Astrocyte of the spinal cord (primary cell): ENCODE results near the gene NADK2.

Experiments
- DNase-seq: peaks from one replicate; pipeline ENCODE4 v3.0.0; 2011; ENCODE audit warnings: low read depth, low spot score
- H3K4me3 ChIP-seq: 2 replicates; pipeline ENCODE4 v1.5.1; 2011; ENCODE audit warnings: low read depth, mild to moderate bottlenecking, low read length, moderate library complexity
- CTCF ChIP-seq: IDR thresholded peaks from 2 replicates; pipeline ENCODE4 v1.5.1; 2012; ENCODE audit warnings: low read depth, mild to moderate bottlenecking, low read length, inconsistent platforms
- in situ Hi-C: cut with HindIII; loops from 2 replicates; pipeline ENCODE4 v1.10.0; 2017; ENCODE audit warnings: low sequenced_read_pairs

NADK2 gene

GRCh38 chr5:36276864-36277263 lies 35.1 kb upstream of the NADK2 start:
- no peak for TF ChIP-seq CTCF
- H3K4me3 ChIP-seq, result no peak overlapping the region
- in situ Hi-C loops, result no loop called here
- DNase-seq, result no peak

GRCh38 chr5:36273809-36274526 lies 32.2 kb upstream of the NADK2 start:
- H3K4me3 ChIP-seq, result no peak overlapping the region
- TF ChIP-seq CTCF, result no peak
- in situ Hi-C loops, result no loop called here
- no peak for DNase-seq

DNA sequence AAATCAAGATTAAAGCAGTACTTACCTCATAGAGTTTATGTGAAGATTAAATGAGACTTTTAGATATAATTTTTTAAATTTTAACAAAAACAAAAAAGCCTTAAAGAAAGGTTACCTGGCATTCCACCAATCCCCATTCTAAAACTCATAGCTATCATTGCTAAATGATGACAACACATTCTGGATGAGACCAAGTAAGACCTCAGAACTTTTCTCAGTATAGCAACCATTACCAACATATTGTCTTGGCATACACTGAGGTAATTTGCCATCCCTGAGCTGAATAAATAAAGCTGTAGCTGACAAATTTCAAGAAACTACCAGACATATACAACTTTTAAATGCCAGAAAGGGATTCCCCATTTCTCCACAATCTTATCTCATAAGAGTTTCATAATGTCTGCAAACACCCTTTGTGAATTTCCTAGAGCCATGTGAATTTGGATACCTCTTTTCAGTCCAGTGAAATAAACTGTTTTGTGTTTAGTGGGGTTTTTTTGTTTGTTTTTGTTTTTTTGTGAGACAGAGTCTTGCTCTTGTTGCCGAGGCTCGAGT lies 30.5 kb upstream of the NADK2 start:
- no peak overlapping the region for H3K4me3 ChIP-seq
- in situ Hi-C loops, result no loop called here
- TF ChIP-seq CTCF, result no peak
- no peak for DNase-seq

GRCh38 chr5:36270876-36271575 lies 29.3 kb upstream of the NADK2 start:
- in situ Hi-C loops, result no loop called here
- no peak overlapping the region for H3K4me3 ChIP-seq
- no peak for TF ChIP-seq CTCF
- no peak for DNase-seq

- H3K4me3 ChIP-seq, result no peak overlapping the region
- no peak for TF ChIP-seq CTCF
- no peak for DNase-seq
- in situ Hi-C loops, result no loop called here
Observed at GRCh38 chr5:36270175-36270574, 28.4 kb upstream of the NADK2 start.

- in situ Hi-C loops, result no loop called here
- no peak for TF ChIP-seq CTCF
- DNase-seq, result no peak
- no peak overlapping the region for H3K4me3 ChIP-seq
Observed at GRCh38 chr5:36269478-36269877, 27.8 kb upstream of the NADK2 start.
